ENCODE results near the gene EMC10.
A peak's percentile ranks its signal among the peaks of the same experiment; 100 is the strongest.

Gene EMC10

DNA sequence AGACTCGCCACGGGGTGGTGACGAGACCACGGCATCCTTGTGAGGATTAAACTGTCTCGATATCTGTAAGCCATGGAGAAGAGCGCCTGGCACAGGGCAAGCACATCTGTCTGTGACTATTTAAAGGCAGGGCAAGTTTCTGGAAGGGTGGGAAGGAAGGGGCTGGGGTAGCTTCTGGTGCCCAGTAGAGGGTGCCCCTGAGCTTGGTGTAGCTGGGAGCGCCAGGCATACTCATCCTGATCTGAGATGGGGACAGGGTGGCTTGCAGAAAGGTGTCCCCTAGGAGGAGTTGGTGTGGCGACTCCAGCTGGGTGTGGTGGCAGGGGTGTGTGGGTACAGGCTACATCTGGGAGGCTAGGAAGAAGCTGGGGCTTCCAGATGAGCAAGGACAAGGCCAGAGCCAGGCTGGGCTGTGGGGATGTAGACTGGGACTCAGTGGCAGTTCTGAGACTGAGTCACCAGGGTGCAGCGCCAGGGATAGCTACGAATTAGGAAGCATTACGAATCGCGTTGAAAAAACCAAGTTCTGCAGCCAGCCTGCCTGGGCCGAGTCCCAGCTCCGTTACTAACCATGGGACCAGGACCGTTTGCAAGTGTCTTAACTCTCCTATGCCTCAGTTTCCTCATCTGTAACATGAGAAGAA, 60.5 kb downstream of the EMC10 start:
- H3K27me3 ChIP-seq (ENCODE audit: insufficient read depth, poor library complexity, severe bottlenecking) = no peaks in the 10 kb centered on the region
- H3K27ac ChIP-seq (replicated peaks) = no peak overlapping the region
- no peak for DNase-seq (ENCODE audit: low read depth in 1 of 2, low spot score in 1 of 2)
- TF ChIP-seq, protein P1, sequence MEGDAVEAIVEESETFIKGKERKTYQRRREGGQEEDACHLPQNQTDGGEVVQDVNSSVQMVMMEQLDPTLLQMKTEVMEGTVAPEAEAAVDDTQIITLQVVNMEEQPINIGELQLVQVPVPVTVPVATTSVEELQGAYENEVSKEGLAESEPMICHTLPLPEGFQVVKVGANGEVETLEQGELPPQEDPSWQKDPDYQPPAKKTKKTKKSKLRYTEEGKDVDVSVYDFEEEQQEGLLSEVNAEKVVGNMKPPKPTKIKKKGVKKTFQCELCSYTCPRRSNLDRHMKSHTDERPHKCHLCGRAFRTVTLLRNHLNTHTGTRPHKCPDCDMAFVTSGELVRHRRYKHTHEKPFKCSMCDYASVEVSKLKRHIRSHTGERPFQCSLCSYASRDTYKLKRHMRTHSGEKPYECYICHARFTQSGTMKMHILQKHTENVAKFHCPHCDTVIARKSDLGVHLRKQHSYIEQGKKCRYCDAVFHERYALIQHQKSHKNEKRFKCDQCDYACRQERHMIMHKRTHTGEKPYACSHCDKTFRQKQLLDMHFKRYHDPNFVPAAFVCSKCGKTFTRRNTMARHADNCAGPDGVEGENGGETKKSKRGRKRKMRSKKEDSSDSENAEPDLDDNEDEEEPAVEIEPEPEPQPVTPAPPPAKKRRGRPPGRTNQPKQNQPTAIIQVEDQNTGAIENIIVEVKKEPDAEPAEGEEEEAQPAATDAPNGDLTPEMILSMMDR (IDR thresholded peaks at IDR 0.05; ENCODE audit: insufficient read depth, low read length) = no peak
- TF ChIP-seq POLR2AphosphoS5 (IDR thresholded peaks at IDR 0.05; ENCODE audit: low read depth) (no peak), SPI1 (IDR thresholded peaks at IDR 0.05; ENCODE audit: borderline replicate concordance, low read depth) (no peak), GABPA (IDR thresholded peaks at IDR 0.05; ENCODE audit: low read depth) (no peak)
- TF ChIP-seq, protein P2, sequence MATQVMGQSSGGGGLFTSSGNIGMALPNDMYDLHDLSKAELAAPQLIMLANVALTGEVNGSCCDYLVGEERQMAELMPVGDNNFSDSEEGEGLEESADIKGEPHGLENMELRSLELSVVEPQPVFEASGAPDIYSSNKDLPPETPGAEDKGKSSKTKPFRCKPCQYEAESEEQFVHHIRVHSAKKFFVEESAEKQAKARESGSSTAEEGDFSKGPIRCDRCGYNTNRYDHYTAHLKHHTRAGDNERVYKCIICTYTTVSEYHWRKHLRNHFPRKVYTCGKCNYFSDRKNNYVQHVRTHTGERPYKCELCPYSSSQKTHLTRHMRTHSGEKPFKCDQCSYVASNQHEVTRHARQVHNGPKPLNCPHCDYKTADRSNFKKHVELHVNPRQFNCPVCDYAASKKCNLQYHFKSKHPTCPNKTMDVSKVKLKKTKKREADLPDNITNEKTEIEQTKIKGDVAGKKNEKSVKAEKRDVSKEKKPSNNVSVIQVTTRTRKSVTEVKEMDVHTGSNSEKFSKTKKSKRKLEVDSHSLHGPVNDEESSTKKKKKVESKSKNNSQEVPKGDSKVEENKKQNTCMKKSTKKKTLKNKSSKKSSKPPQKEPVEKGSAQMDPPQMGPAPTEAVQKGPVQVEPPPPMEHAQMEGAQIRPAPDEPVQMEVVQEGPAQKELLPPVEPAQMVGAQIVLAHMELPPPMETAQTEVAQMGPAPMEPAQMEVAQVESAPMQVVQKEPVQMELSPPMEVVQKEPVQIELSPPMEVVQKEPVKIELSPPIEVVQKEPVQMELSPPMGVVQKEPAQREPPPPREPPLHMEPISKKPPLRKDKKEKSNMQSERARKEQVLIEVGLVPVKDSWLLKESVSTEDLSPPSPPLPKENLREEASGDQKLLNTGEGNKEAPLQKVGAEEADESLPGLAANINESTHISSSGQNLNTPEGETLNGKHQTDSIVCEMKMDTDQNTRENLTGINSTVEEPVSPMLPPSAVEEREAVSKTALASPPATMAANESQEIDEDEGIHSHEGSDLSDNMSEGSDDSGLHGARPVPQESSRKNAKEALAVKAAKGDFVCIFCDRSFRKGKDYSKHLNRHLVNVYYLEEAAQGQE (IDR thresholded peaks at IDR 0.05; ENCODE audit: insufficient replicate concordance, low read depth) = no peak
- no peak overlapping the region for H3K4me3 ChIP-seq (replicated peaks; ENCODE audit: insufficient read depth, low read length)

DNA sequence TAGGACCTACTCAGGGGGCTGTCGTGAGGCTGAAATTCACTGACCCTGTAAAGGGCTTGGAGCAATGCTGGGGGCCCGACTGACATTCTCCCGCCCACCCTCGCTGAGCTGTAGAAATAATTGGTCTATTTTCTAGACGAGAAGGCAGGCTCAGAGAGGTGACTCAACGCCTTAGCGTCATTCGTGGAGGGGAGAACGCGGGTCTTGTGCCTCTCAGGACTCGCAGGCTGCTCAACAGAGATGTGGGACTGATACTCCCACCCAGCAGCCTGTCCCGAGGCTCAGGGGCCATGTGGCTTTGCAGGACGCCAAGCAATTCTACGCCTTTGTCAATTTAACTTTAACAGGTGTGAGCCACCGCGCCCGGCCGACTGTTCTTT, 61.0 kb downstream of the EMC10 start:
- H3K27ac ChIP-seq (replicated peaks) = no peak overlapping the region
- H3K27me3 ChIP-seq (ENCODE audit: insufficient read depth, poor library complexity, severe bottlenecking) = no peaks in the 10 kb centered on the region
- no peak overlapping the region for H3K4me3 ChIP-seq (replicated peaks; ENCODE audit: insufficient read depth, low read length)
- no peak for DNase-seq (ENCODE audit: low read depth in 1 of 2, low spot score in 1 of 2)
- TF ChIP-seq POLR2AphosphoS5 (IDR thresholded peaks at IDR 0.05; ENCODE audit: low read depth) (no peak), SPI1 (IDR thresholded peaks at IDR 0.05; ENCODE audit: borderline replicate concordance, low read depth) (no peak), GABPA (IDR thresholded peaks at IDR 0.05; ENCODE audit: low read depth) (no peak)
- TF ChIP-seq, protein P1 (IDR thresholded peaks at IDR 0.05; ENCODE audit: insufficient read depth, low read length) = no peak
- TF ChIP-seq, protein P2 (IDR thresholded peaks at IDR 0.05; ENCODE audit: insufficient replicate concordance, low read depth) = no peak

DNA sequence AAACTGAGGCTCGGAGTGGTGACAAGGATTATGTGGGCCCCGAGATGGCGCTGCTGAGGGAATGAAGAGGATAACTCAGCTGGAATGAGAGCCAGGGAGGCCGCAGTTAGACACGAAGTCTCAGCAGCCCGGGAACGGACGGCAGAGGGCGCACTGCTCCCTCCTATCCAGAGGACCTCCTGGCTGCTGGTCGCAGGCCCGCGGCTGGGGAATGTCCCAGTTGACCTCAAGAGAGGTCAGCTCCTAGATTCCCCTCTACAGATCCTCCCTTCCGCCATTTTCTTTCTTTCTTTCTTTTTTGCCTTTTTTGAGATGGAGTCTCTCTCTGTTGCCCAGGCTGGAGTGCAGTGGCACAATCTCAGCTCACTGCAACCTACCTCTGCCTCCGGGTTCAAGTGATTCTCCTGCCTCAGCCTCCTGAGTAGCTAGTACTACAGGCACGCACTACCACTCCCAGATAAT, 61.5 kb downstream of the EMC10 start:
- no peak overlapping the region for H3K4me3 ChIP-seq (replicated peaks; ENCODE audit: insufficient read depth, low read length)
- H3K27ac ChIP-seq (replicated peaks) = no peak overlapping the region
- no peaks in the 10 kb centered on the region for H3K27me3 ChIP-seq (ENCODE audit: insufficient read depth, poor library complexity, severe bottlenecking)
- DNase-seq (ENCODE audit: low read depth in 1 of 2, low spot score in 1 of 2) = peak; percentile 23 to 62
- TF ChIP-seq, protein P2 (IDR thresholded peaks at IDR 0.05; ENCODE audit: insufficient replicate concordance, low read depth) = no peak
- no peak for TF ChIP-seq GABPA (IDR thresholded peaks at IDR 0.05; ENCODE audit: low read depth)
- TF ChIP-seq, protein P1 (IDR thresholded peaks at IDR 0.05; ENCODE audit: insufficient read depth, low read length) = peak; percentile 86
- no peak for TF ChIP-seq POLR2AphosphoS5 (IDR thresholded peaks at IDR 0.05; ENCODE audit: low read depth)

All from HL-60 (cell line).